Measurements from ENCODE around the gene TMEM248. TPM values are rescaled to one million over a fixed set of nuclear protein-coding genes. Genes with fewer than 3 reads are reported as not detected.
"Not testable (repeated sequence)": the region's sequence is repeated elsewhere in the genome, so short reads cannot be mapped to it uniquely, and the experiment has no call there.

Gene TMEM248
- total and polyA plus RNA-seq, 10 of the 15 experiments (the other 5 are each of a cell fraction or from before 2014, with no cell fraction given) = 6.3 to 93.5 (median 64.9) TPM

GRCh38 chr7:66995050-66995776, 74.2 kb downstream of the TMEM248 start, which contains the start of gene SBDS:
TSS of gene SBDS (minus strand) at chr7:66995586. CDS start at chr7:66995417, 169 bp downstream.
- FAIRE-seq (peak; percentile 99), ATAC-seq (peak; percentile 78), DNase-seq (ENCODE audit: low read depth, low spot score) (peak; percentile 99)
- POLR2A ChIA-PET = interaction anchor here (0.7 to 1.6 kb wide), 5 partner anchors 73 to 502 kb away, joined by 3 to 5 read pairs (median 3); partner anchors contain the start of gene TMEM248
- in situ Hi-C loops (cut with MboI); H3K4me1 ChIP-seq (ENCODE audit: control insufficient read depth, insufficient read depth, low read length); H3K27me3 ChIP-seq (replicated peaks in 1 of 2; ENCODE audit: control insufficient read depth in 2 of 2, insufficient read depth in 2 of 2, low read length in 1 of 2); H3K9me3 ChIP-seq (replicated peaks; ENCODE audit: control insufficient read depth, insufficient read depth, low read length); H3K36me3 ChIP-seq (ENCODE audit: control insufficient read depth in 2 of 2, insufficient read depth in 2 of 2, low read length in 1 of 2); H4K20me1 ChIP-seq (ENCODE audit: control insufficient read depth, insufficient read depth): not testable (repeated sequence)
- BruUV-seq (replicated peaks) = TSS peak; percentile 72
- Histone ChIP-seq H3K27ac (ENCODE audit: control insufficient read depth, insufficient read depth) (peak within 1 kb of the TSS; percentile 80), H3K4me3 (peak within 1 kb of the TSS; percentile 88), H3K4me2 (ENCODE audit: control insufficient read depth, insufficient read depth) (peak within 1 kb of the TSS; percentile 84), H3K9ac (ENCODE audit: control insufficient read depth, insufficient read depth, low read length) (peak within 1 kb of the TSS; percentile 76), H2AFZ (ENCODE audit: control insufficient read depth, low read depth, low read length) (peak within 1 kb of the TSS; percentile 73), H3K79me2 (ENCODE audit: control insufficient read depth, insufficient read depth, low read length) (peaks cover 14% of the 10 kb centered on the region)
- WGBS (ENCODE audit: insufficient coverage, insufficient replicate concordance, low lambda C conversion rate, missing lambda C conversion rate) = 1% methylated on average over 59 of the region's 59 CpGs
- CTCF ChIA-PET = interaction anchor here (0.6 to 1.2 kb wide), 3 partner anchors 44 to 314 kb away, joined by 3 to 4 read pairs (median 3); no protein-coding TSS in a partner anchor
- intact Hi-C loops (cut with micrococcal nuclease; ENCODE audit: unreplicated experiment) = loop anchor here (5.0 kb wide), 1 partner anchor 73 kb away; the partner anchor contains the start of gene TMEM248
- RAD21 ChIA-PET (ENCODE audit: unreplicated experiment) = interaction anchor here (0.7 to 1.6 kb wide), 4 partner anchors 79 to 1244 kb away, joined by 3 to 4 read pairs (median 4); no protein-coding TSS in a partner anchor
- SMC1A ChIA-PET (ENCODE audit: uncharacterized antibody, unreplicated experiment) = interaction anchor here (0.6 to 2.0 kb wide), 3 partner anchors 74 to 363 kb away, joined by 3 to 5 read pairs (median 5); partner anchors contain the start of gene TMEM248
- peak; percentile 83 for TF ChIP-seq BACH1 (IDR thresholded peaks at IDR 0.05; ENCODE audit: borderline replicate concordance)
- TF ChIP-seq RUNX3 (IDR thresholded peaks at IDR 0.05; ENCODE audit: low read length) = peak; percentile 52
- TF ChIP-seq CTCF (IDR thresholded peaks at IDR 0.05 in 2 of 3, conservative IDR thresholded peaks at IDR 0.05 in 1 of 3; ENCODE audit: control insufficient read depth in 2 of 3, extremely low read depth in 1 of 3, insufficient read depth in 1 of 3, low read depth in 3 of 3, low read length in 3 of 3) = peak in 1 of 3 experiments; percentile 10; a peak in 1 of 6 replicates
- TF ChIP-seq POLR2AphosphoS2 (IDR thresholded peaks at IDR 0.05; ENCODE audit: low read depth, low read length) = peak; percentile 62; the same call in 1 of the 2 replicates
- peak; percentile 77 for TF ChIP-seq CREM (IDR thresholded peaks at IDR 0.05; ENCODE audit: low read depth)
- peak; percentile 54 for TF ChIP-seq IKZF1 (conservative IDR thresholded peaks at IDR 0.05)
- 0 out of 2 replicates have a peak, but pooled peaks have one; percentile 34 for TF ChIP-seq ZNF687 (IDR thresholded peaks at IDR 0.05)
- TF ChIP-seq POLR2AphosphoS5 (IDR thresholded peaks at IDR 0.05; ENCODE audit: low read length) = peak; percentile 86; the same call in 1 of the 2 replicates
- TF ChIP-seq SIN3A (IDR thresholded peaks at IDR 0.05; ENCODE audit: low read depth, low read length) = 0 out of 2 replicates have a peak, but pooled peaks have one; percentile 18
- peak; percentile 56 for TF ChIP-seq SIX5 (IDR thresholded peaks at IDR 0.05; ENCODE audit: low read depth, low read length, severe bottlenecking)
- peak; percentile 82 for TF ChIP-seq NKRF (conservative IDR thresholded peaks at IDR 0.05)
- peak; percentile 42; the same call in 1 of the 2 replicates for TF ChIP-seq CBFB (IDR thresholded peaks at IDR 0.05; ENCODE audit: low read depth)
- TF ChIP-seq TAF1 (IDR thresholded peaks at IDR 0.05; ENCODE audit: borderline replicate concordance, low read depth, low read length) = peak; percentile 79
- TF ChIP-seq SMARCA5 (IDR thresholded peaks at IDR 0.05) = 0 out of 2 replicates have a peak, but pooled peaks have one; percentile 7

Data from GM12878 (cell line).